ENCODE data around the gene RASAL1. TPM values are rescaled to one million over a fixed set of nuclear protein-coding genes. Genes with fewer than 3 reads are reported as not detected.

RASAL1 gene
- polyA plus RNA-seq, 3 donors, result not detected

GRCh38 chr12:113058553-113058952, 77.0 kb downstream of the RASAL1 start:
- Mint-ChIP-seq H3K27me3 (ENCODE audit: low read depth in 3 of 3) (peaks cover 27 to 46% (median 32%) of the 10 kb centered on the region in 3 donors), H3K4me3 (peak overlapping the region in 1 of 2 donors; percentile 42), H3K4me1 (no peaks in the 10 kb centered on the region), H3K27ac (no peak overlapping the region), H3K36me3 (no peaks in the 10 kb centered on the region), H3K9me3 (peaks cover 0 to 4% (median 0%) of the 10 kb centered on the region in 7 donors)
- WGBS (ENCODE audit: insufficient coverage), result 90% methylated on average over 1 of the region's 1 CpG
- Histone ChIP-seq H3K4me1 (ENCODE audit: control insufficient read depth in 1 of 2, insufficient read depth in 2 of 2, low read length in 2 of 2) (no peaks in the 10 kb centered on the region), H3K4me3 (replicated peaks in 1 of 3; ENCODE audit: low read depth in 2 of 3, low read length in 3 of 3) (no peak overlapping the region), H3K27me3 (ENCODE audit: control insufficient read depth in 2 of 2, insufficient read depth in 2 of 2, low read length in 2 of 2) (peaks cover 34 to 40% of the 10 kb centered on the region in 2 donors), H4K20me1 (ENCODE audit: insufficient read depth, low read length) (no peaks in the 10 kb centered on the region), H3K27ac (ENCODE audit: low read depth in 1 of 2, low read length in 2 of 2) (no peak overlapping the region), H3K9me3 (replicated peaks in 1 of 2; ENCODE audit: control insufficient read depth in 1 of 2, insufficient read depth in 1 of 2, low read length in 2 of 2) (no peaks in the 10 kb centered on the region), H3K36me3 (replicated peaks in 1 of 2; ENCODE audit: control insufficient read depth in 1 of 2, insufficient read depth in 2 of 2, low read length in 2 of 2) (no peaks in the 10 kb centered on the region), H3K9ac (ENCODE audit: insufficient read depth, low read length, poor library complexity, severe bottlenecking) (no peak overlapping the region), H3K4me2 (replicated peaks; ENCODE audit: extremely low read depth, low read length, poor library complexity, severe bottlenecking) (no peak overlapping the region), H3K79me2 (ENCODE audit: insufficient read depth, low read length) (no peaks in the 10 kb centered on the region), H2AFZ (ENCODE audit: insufficient read depth, low read depth, low read length, poor library complexity, severe bottlenecking) (no peak overlapping the region)
- no peak for DNase-seq
- no peak for TF ChIP-seq CTCF (IDR thresholded peaks at IDR 0.05)
- intact Hi-C loops (cut with micrococcal nuclease), result no loop called here

- Histone ChIP-seq H3K27me3 (ENCODE audit: control insufficient read depth in 2 of 2, insufficient read depth in 2 of 2, low read length in 2 of 2) (peaks cover 34 to 40% of the 10 kb centered on the region in 2 donors), H3K79me2 (ENCODE audit: insufficient read depth, low read length) (no peaks in the 10 kb centered on the region), H3K4me3 (replicated peaks in 1 of 3; ENCODE audit: low read depth in 2 of 3, low read length in 3 of 3) (no peak overlapping the region), H4K20me1 (ENCODE audit: insufficient read depth, low read length) (no peaks in the 10 kb centered on the region), H3K4me1 (ENCODE audit: control insufficient read depth in 1 of 2, insufficient read depth in 2 of 2, low read length in 2 of 2) (no peaks in the 10 kb centered on the region), H3K4me2 (replicated peaks; ENCODE audit: extremely low read depth, low read length, poor library complexity, severe bottlenecking) (no peak overlapping the region), H3K9ac (ENCODE audit: insufficient read depth, low read length, poor library complexity, severe bottlenecking) (no peak overlapping the region), H3K36me3 (replicated peaks in 1 of 2; ENCODE audit: control insufficient read depth in 1 of 2, insufficient read depth in 2 of 2, low read length in 2 of 2) (no peaks in the 10 kb centered on the region), H3K9me3 (replicated peaks in 1 of 2; ENCODE audit: control insufficient read depth in 1 of 2, insufficient read depth in 1 of 2, low read length in 2 of 2) (no peaks in the 10 kb centered on the region), H2AFZ (ENCODE audit: insufficient read depth, low read depth, low read length, poor library complexity, severe bottlenecking) (no peak overlapping the region), H3K27ac (ENCODE audit: low read depth in 1 of 2, low read length in 2 of 2) (no peak overlapping the region)
- intact Hi-C loops (cut with micrococcal nuclease), result no loop called here
- Mint-ChIP-seq H3K4me1 (peaks cover 4% of the 10 kb centered on the region), H3K9me3 (peaks cover 0 to 4% (median 0%) of the 10 kb centered on the region in 7 donors), H3K27ac (no peak overlapping the region), H3K27me3 (ENCODE audit: low read depth in 3 of 3) (peaks cover 27 to 52% (median 39%) of the 10 kb centered on the region in 3 donors), H3K36me3 (no peaks in the 10 kb centered on the region), H3K4me3 (peak overlapping the region in 1 of 2 donors; percentile 61)
- TF ChIP-seq CTCF (IDR thresholded peaks at IDR 0.05), result no peak
- no peak for DNase-seq
- WGBS (ENCODE audit: insufficient coverage), result 87% methylated on average over 37 of the region's 44 CpGs
Observed at GRCh38 chr12:113057565-113058485, 77.7 kb downstream of the RASAL1 start.
